Gastrocnemius medialis (tissue), 4 donors: ENCODE measurements around the gene AGRP.

Source experiments
- POLR2A ChIP-seq, 2 donors: fragments of 450-650 bp; IDR thresholded peaks; one replicate each; pipeline ENCODE4 v1.6.1; 2017; ENCODE audit warnings: antibody characterized with exemption in 2 of 2, mild to moderate bottlenecking in 2 of 2, moderate library complexity in 2 of 2
- TF ChIP-seq, protein P1 (sequence below), 5 experiments: fragments of 450-650 bp in 3 of 5; fragments of 200-600 bp in 2 of 5; sonication (generic) in 2 of 5; IDR thresholded peaks in 4 of 5; conservative IDR thresholded peaks in 1 of 5; 1 replicate in 4 of 5; 2 replicates in 1 of 5; pipeline ENCODE4 v1.5.1; 2016 to 2019; ENCODE audit warnings: antibody characterized with exemption in 5 of 5, mild to moderate bottlenecking in 3 of 5, moderate library complexity in 3 of 5

DNA sequence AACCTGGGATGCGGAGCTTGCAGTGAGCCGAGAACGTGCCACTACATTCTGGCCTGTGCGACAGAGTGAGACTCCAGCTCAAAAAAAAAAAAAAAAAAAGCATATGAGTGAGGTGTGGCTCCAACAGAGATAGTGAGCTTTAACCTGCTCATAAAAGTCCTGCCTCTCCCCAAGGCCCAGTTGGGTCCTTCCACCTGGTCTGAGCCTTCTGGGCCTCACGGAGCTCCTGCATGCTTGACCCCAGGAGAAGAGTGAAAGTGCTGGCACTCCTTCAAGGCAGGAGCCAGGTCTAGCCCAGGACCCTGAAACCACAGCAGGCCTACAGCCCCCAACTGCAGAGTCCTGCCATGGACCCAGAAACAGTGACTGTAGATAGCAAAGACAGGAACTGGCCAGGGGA is 34.8 kb downstream of the AGRP start:
- TF ChIP-seq, protein P1, sequence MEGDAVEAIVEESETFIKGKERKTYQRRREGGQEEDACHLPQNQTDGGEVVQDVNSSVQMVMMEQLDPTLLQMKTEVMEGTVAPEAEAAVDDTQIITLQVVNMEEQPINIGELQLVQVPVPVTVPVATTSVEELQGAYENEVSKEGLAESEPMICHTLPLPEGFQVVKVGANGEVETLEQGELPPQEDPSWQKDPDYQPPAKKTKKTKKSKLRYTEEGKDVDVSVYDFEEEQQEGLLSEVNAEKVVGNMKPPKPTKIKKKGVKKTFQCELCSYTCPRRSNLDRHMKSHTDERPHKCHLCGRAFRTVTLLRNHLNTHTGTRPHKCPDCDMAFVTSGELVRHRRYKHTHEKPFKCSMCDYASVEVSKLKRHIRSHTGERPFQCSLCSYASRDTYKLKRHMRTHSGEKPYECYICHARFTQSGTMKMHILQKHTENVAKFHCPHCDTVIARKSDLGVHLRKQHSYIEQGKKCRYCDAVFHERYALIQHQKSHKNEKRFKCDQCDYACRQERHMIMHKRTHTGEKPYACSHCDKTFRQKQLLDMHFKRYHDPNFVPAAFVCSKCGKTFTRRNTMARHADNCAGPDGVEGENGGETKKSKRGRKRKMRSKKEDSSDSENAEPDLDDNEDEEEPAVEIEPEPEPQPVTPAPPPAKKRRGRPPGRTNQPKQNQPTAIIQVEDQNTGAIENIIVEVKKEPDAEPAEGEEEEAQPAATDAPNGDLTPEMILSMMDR (IDR thresholded peaks at IDR 0.05 in 4 of 5, conservative IDR thresholded peaks at IDR 0.05 in 1 of 5) = no peak
- TF ChIP-seq POLR2A (IDR thresholded peaks at IDR 0.05) = no peak
